ENCODE data around the gene CREBRF.

GRCh38 chr5:173041881-173042762 lies 14.0 kb upstream of the CREBRF start:
- TF ChIP-seq, protein P1, sequence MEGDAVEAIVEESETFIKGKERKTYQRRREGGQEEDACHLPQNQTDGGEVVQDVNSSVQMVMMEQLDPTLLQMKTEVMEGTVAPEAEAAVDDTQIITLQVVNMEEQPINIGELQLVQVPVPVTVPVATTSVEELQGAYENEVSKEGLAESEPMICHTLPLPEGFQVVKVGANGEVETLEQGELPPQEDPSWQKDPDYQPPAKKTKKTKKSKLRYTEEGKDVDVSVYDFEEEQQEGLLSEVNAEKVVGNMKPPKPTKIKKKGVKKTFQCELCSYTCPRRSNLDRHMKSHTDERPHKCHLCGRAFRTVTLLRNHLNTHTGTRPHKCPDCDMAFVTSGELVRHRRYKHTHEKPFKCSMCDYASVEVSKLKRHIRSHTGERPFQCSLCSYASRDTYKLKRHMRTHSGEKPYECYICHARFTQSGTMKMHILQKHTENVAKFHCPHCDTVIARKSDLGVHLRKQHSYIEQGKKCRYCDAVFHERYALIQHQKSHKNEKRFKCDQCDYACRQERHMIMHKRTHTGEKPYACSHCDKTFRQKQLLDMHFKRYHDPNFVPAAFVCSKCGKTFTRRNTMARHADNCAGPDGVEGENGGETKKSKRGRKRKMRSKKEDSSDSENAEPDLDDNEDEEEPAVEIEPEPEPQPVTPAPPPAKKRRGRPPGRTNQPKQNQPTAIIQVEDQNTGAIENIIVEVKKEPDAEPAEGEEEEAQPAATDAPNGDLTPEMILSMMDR (IDR thresholded peaks at IDR 0.05; ENCODE audit: insufficient read depth, low read length, poor library complexity, severe bottlenecking) = no peak
- TF ChIP-seq EZH2phosphoT487 (conservative IDR thresholded peaks at IDR 0.05; ENCODE audit: low read length) = no peak

Measured in SU-DHL-6 (cell line).